ENCODE data around the gene ITPRID1. TPM values are rescaled to one million over a fixed set of nuclear protein-coding genes. Genes with fewer than 3 reads are reported as not detected.

Gene ITPRID1
- total RNA-seq, 1 experiment from 2014 or later, result 1.2 TPM

- H2BK5ac ChIP-seq (ENCODE audit: insufficient read length, low read length), result no peak overlapping the region
- no peak overlapping the region for H3K9ac ChIP-seq (ENCODE audit: extremely low read depth, insufficient read length, low read length)
- H2BK15ac ChIP-seq (ENCODE audit: low read depth, low read length), result no peak overlapping the region
- no peaks in the 10 kb centered on the region for H3K9me3 ChIP-seq (ENCODE audit: control insufficient read depth, low read depth, low read length)
- no peaks in the 10 kb centered on the region; a peak in 1 of 5 replicates for H3K9me3 Mint-ChIP-seq
- no peaks in the 10 kb centered on the region for H4K20me1 ChIP-seq (ENCODE audit: control insufficient read depth, insufficient read depth, insufficient read length)
- H3K4ac ChIP-seq (ENCODE audit: low read depth, low read length), result no peak overlapping the region
- H3K4me1 Mint-ChIP-seq, result peaks cover 35 to 49% of the 10 kb centered on the region in 2 experiments
- H3K4me1 ChIP-seq (ENCODE audit: insufficient read depth, low read length), result peaks cover 21% of the 10 kb centered on the region
- H3T11ph ChIP-seq (ENCODE audit: low read length), result no peak overlapping the region
- no peaks in the 10 kb centered on the region; a peak in 1 of 7 replicates for H3K36me3 Mint-ChIP-seq (ENCODE audit: insufficient read depth in 1 of 3, low read depth in 3 of 3)
- H2BK12ac ChIP-seq (ENCODE audit: insufficient read length, low read depth, low read length), result no peak overlapping the region
- no peaks in the 10 kb centered on the region for H3K79me2 ChIP-seq (ENCODE audit: insufficient read depth, low read length)
- no peak overlapping the region for H2BK20ac ChIP-seq (ENCODE audit: low read depth, low read length, poor library complexity, severe bottlenecking)
- TF ChIP-seq CTCF (conservative IDR thresholded peaks at IDR 0.05), result no peak
- H4K5ac ChIP-seq (ENCODE audit: insufficient read length, low read depth, low read length), result no peak overlapping the region
- H3K18ac ChIP-seq (ENCODE audit: insufficient read length, low read depth, low read length), result no peak overlapping the region
- no peak overlapping the region for H2AK5ac ChIP-seq (ENCODE audit: insufficient read length, low read length)
- no peak for DNase-seq
- no peaks in the 10 kb centered on the region for H3K23me2 ChIP-seq (ENCODE audit: insufficient read length, low read depth, low read length, poor library complexity, severe bottlenecking)
- WGBS (ENCODE audit: extremely low coverage, insufficient read length, low lambda C conversion rate), result no CpG with 5 or more reads among the region's 2 CpGs
- H4K91ac ChIP-seq (ENCODE audit: insufficient read length, low read depth, low read length), result no peak overlapping the region
- no peak overlapping the region for H3K23ac ChIP-seq (ENCODE audit: insufficient read length, low read depth, low read length)
- no peaks in the 10 kb centered on the region for H3K79me1 ChIP-seq (ENCODE audit: insufficient read depth, low read depth, low read length, poor library complexity, severe bottlenecking)
- H3K27me3 ChIP-seq (ENCODE audit: insufficient read depth, low read length), result no peaks in the 10 kb centered on the region
- H2AFZ ChIP-seq (ENCODE audit: low read length), result no peak overlapping the region
- no peak overlapping the region for H3K4me3 Mint-ChIP-seq
- H3K56ac ChIP-seq (ENCODE audit: insufficient read length, low read depth, low read length), result no peak overlapping the region
- H3K27me3 Mint-ChIP-seq (ENCODE audit: low read depth), result peaks cover 13% of the 10 kb centered on the region; the same call in 1 of the 2 replicates
- H3K4me2 ChIP-seq (ENCODE audit: insufficient read depth, insufficient read length, low read length), result no peak overlapping the region
- no peak overlapping the region for H4K8ac ChIP-seq (replicated peaks; ENCODE audit: insufficient read length, low read depth, low read length)
- H3K27ac Mint-ChIP-seq, result no peak overlapping the region
- H3K14ac ChIP-seq (ENCODE audit: insufficient read depth, low read length), result no peak overlapping the region
- no peak overlapping the region for H3K27ac ChIP-seq (ENCODE audit: insufficient read length, low read depth, low read length)
- no peak overlapping the region for H2BK120ac ChIP-seq (ENCODE audit: low read depth, low read length, poor library complexity, severe bottlenecking)
Measured at GRCh38 chr7:31690935-31691334, 177.0 kb downstream of the ITPRID1 start.
